ENCODE data around the gene POMZP3.
"Not testable (repeated sequence)": the region's sequence is repeated elsewhere in the genome, so short reads cannot be mapped to it uniquely, and the experiment has no call there.

DNA sequence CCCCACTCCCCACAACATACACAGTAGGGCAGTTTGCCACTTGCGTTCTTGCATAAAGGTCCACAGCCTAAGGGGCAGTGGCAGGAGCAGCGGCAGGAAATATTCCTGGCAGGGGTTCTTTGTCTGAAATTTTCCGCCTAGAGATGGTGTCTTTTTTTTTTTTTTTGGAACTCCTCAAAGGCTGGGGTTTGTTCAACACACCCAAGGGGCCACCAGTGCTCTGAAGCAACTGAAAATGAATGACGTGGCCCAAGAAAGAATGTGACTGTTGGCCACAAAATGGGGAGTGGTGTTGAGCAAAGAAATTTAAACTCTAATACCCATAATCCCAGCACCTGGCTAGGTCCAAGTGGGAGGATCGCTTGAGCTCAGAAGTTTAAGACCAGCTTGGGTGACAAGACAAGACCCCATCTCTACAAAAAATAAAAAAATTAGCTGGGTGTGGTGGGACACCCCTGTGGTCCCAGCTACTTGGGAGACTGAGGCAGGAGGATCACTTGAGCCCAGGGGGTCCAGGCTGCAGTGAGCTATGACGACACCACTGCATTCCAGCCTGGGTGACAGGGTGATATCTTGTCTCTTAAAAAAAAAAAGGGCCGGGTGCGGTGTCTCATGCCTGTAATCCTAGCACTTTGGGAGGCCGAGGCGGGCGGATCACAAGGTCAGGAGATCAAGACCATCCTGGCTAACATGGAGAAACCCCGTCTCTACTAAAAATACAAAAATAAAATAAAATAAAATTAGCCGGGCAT is 7.5 kb downstream of the POMZP3 start:
- not testable (repeated sequence) for TF ChIP-seq CTCF, POLR2A, EP300 (IDR thresholded peaks at IDR 0.05)
